GM18868 (cell line): Measurements from ENCODE around the gene PNMA8C.

Source experiments
- ATAC-seq: cut with Tn5 transposase; IDR thresholded peaks from one replicate; pipeline ENCODE4 v1.9.1; 2021; ENCODE audit warnings: mild to moderate bottlenecking, moderate library complexity; ENCODE audit not compliant: unreplicated experiment

Gene PNMA8C

DNA sequence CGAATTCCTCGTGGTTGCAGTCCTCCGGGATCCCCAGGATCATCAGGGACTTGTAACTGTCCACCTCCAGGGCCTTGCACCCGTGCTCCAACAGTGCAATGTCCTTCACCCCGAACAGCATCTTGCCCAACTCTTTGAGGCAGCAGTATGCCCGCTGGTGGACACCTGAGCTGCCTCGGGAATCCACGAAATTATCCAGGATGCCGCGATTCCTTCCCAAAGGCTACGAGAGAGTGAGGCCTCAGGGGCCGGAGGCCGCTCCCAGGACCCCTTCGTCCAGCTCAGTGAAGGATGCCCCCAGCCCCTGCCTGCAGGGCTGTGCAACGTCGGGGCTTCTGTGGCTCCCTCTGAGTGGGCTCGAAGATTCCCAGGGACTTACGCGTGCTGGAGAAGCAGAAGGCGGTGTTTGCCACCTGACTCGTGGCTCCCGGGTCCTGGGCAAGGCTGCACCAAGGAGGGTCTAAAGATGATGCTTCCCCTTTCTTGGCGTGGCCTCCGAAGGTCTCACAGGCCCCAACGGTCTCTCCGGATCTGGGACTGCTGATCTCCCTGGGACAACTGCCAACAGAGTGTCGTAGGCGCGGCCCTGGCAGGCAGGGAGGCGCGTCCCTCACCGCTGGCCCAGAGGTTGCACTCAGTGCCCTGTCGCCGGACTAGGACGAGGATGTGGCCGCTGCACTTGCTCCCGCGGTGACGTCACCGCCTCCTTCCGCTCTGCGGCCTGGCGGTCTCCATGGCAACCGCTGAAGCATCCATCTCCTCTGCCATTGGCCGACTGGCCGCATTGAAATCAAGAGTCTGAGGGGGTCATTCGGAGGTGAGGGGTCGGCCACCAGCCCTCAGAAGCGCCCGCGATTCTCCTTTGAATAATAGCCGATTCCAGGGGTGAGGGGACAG is at the start of gene PNMA8C:
PNMA8C (minus strand) TSS at position 698 of the 897 bp plus-strand sequence; CDS start at position 121, 577 bp downstream.
- no peak for ATAC-seq

- no peak for ATAC-seq
These were observed 47.2 kb upstream of the PNMA8C start for GRCh38 chr19:46475986-46476385.

GRCh38 chr19:46474211-46474610 is 45.5 kb upstream of the PNMA8C start:
- ATAC-seq, result no peak

GRCh38 chr19:46472592-46472991 is 43.9 kb upstream of the PNMA8C start:
- ATAC-seq, result no peak

- no peak for ATAC-seq
These were observed 43.2 kb upstream of the PNMA8C start for GRCh38 chr19:46471811-46472543.

GRCh38 chr19:46471116-46471733 is 42.5 kb upstream of the PNMA8C start, which contains the start of gene PNMA8A:
Gene PNMA8A (minus strand): TSS chr19:46471563. CDS start chr19:46471035, 528 bp downstream.
- no peak for ATAC-seq

DNA sequence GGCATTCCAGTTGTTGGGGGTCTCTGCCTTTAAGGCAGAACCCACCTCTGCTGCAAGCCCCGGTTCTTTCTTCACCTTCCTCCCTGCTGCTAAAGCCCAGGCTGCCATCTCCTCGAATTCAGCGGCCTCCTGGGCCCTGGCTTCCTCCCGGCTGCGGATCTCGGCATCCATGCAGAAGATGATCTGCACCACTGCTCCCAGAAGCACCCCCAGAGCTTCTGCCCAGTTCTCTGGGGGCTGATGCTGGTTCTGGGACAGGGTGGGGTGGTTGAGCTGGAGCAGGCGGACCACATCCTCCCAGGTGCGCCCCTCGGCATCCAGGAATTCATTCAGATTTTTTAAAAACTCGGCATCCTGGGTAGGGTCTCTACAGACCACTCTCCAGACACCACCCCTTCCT is 41.6 kb upstream of the PNMA8C start:
- no peak for ATAC-seq

DNA sequence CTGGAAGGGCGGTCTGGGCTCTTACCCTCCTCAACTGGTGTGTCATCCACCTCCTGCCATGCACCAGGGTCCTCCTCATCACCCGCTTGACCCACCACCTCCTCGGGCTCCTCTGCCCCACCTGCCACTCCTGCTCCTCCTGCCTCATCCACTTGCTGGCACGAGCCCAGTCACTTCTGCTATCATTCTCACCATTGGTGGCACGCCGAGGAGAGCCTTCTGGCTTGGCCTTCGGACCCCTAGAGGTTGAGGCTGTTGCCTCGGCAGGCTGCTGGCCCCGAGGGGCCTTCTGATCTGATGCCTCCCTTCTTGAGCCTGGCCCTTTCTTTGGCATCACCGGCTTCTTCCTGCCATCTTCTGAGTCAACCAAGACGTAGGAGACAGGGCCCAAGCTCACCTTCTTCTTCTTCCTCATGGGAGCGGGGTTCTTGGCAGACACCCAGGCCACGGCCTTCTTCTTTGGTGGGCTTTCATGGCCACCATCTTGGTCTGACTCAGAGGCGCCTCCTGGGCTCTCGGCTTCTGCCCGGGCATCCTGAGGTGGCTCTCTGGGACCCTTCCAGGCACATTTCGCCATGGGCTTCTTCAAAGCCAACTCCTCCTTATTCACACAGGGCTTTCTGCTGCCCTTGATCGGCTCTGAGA is 40.9 kb upstream of the PNMA8C start:
- ATAC-seq, result no peak

GRCh38 chr19:46466536-46467196 is 37.9 kb upstream of the PNMA8C start:
- peak; percentile 54 for ATAC-seq

DNA sequence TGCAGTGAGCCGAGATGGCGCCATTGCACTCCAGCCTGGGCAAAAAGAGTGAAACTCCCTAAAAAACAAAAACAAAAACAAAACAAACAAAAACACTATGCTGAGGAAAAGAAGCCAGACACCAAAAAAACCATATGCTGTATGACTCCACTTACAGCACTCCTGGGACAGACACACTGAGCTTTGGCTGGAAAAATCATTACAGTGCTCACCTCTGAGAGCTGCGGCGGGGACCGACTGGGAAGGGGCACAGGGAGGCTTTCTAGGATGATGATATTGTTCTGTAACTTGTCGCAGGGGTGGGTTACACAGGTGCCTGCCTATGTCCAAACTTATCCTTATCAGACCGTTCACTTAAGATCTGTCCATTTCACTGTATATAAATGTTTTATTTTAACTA is 34.8 kb upstream of the PNMA8C start:
- ATAC-seq, result no peak

- no peak for ATAC-seq
These were observed 32.8 kb upstream of the PNMA8C start for GRCh38 chr19:46461537-46461936.

DNA sequence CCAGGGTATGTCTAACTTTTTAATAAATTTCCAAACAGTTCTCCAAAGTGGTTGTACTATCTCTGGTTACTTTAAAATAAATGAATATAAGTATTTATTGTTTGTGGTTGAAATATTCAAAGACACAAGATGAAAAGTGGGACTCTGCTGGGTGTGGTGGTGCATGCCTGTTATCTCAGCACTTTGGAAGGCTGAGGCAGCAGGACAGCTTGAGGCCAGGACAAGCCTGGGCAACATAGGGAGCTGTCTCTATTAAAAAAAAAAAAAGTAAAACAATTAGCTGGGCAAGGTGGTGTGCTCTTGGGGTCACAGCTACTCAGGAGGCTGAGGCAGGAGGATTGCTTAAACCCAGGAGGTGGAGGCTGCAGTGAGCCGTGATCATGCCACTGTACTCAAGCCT is 32.2 kb upstream of the PNMA8C start:
- ATAC-seq, result no peak

- ATAC-seq, result no peak
These were observed 31.3 kb upstream of the PNMA8C start for GRCh38 chr19:46460055-46460454.

GRCh38 chr19:46456930-46457329 is 28.2 kb upstream of the PNMA8C start:
- no peak for ATAC-seq

GRCh38 chr19:46454244-46454643 is 25.5 kb upstream of the PNMA8C start:
- ATAC-seq, result no peak

- ATAC-seq, result no peak
These were observed 24.9 kb upstream of the PNMA8C start for GRCh38 chr19:46453661-46454060.

- ATAC-seq, result no peak
These were observed 23.4 kb upstream of the PNMA8C start for GRCh38 chr19:46452186-46452585.

DNA sequence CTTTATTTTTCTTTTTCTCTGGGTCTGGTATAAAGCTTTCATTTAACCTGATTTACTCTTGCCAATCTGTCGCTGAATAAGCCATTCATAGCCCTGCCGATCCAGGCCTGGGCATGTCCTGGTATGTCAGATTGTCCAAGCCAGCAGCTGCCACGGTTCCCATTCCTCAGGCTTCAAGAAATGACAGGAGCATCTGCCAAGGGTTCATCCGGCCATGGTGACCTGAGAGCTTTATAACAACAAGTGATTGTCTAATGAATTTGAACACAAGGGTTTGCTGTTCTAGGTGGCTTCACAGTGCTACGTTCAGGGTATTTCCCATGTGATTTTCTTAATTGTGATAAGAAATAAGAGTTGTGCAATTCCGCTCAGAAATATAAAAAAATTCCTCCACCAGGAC is 22.6 kb upstream of the PNMA8C start:
- ATAC-seq, result no peak

- ATAC-seq, result no peak
These were observed 22.0 kb upstream of the PNMA8C start for GRCh38 chr19:46450737-46451136.

GRCh38 chr19:46449228-46449627 is 20.5 kb upstream of the PNMA8C start:
- ATAC-seq, result no peak
